DOHH2 (cell line): Measurements from ENCODE around the gene MEIOB.

Source experiments
- H3F3A ChIP-seq: fragments of 200-600 bp; sonication (generic), shearing (Covaris generic); 2 replicates; pipeline ENCODE4 v1.6.0; 2016; ENCODE audit warnings: antibody characterized with exemption, mild to moderate bottlenecking; ENCODE audit not compliant: control insufficient read depth, insufficient read depth
- H3K27ac ChIP-seq: fragments of 200-600 bp; sonication (generic); 2 replicates; pipeline ENCODE4 v1.5.1; 2014; ENCODE audit warnings: low read depth, mild to moderate bottlenecking, low read length, moderate library complexity
- H3K27me3 ChIP-seq: fragments of 200-600 bp; sonication (generic); 2 replicates; pipeline ENCODE4 v1.6.1; 2014; ENCODE audit warnings: mild to moderate bottlenecking, low read length, mixed read lengths; ENCODE audit not compliant: control insufficient read depth
- H3K36me3 ChIP-seq: fragments of 200-600 bp; sonication (generic); 2 replicates; pipeline ENCODE4 v1.6.1; 2014; ENCODE audit warnings: mild to moderate bottlenecking, low read length, moderate library complexity, mixed read lengths; ENCODE audit not compliant: control insufficient read depth
- H3K4me1 ChIP-seq: fragments of 200-600 bp; sonication (generic); 2 replicates; pipeline ENCODE4 v1.6.1; 2014; ENCODE audit warnings: mild to moderate bottlenecking, low read length, mixed read lengths; ENCODE audit not compliant: control insufficient read depth
- H3K4me2 ChIP-seq: fragments of 200-600 bp; sonication (generic); 2 replicates; pipeline ENCODE4 v1.6.0; 2014; ENCODE audit warnings: mild to moderate bottlenecking, low read length, moderate library complexity
- H3K4me3 ChIP-seq: fragments of 200-600 bp; sonication (generic); 2 replicates; pipeline ENCODE4 v1.5.1; 2014; ENCODE audit warnings: mild to moderate bottlenecking, low read length, mixed read lengths
- H3K79me2 ChIP-seq: fragments of 200-600 bp; sonication (generic); 2 replicates; pipeline ENCODE4 v1.6.1; 2014; ENCODE audit warnings: mild to moderate bottlenecking, low read length, mixed read lengths; ENCODE audit not compliant: control insufficient read depth
- H3K9me2 ChIP-seq: fragments of 200-600 bp; sonication (generic); replicated peaks from 2 replicates; pipeline ENCODE4 v1.6.1; 2014; ENCODE audit warnings: mild to moderate bottlenecking, low read length, mixed read lengths; ENCODE audit not compliant: control insufficient read depth
- H3K9me3 ChIP-seq: fragments of 200-600 bp; sonication (generic); 2 replicates; pipeline ENCODE4 v1.6.1; 2014; ENCODE audit warnings: antibody characterized with exemption, low read length, mixed read lengths; ENCODE audit not compliant: control insufficient read depth, insufficient read depth
- H4K20me1 ChIP-seq: fragments of 200-600 bp; sonication (generic); 2 replicates; pipeline ENCODE4 v1.6.0; 2014; ENCODE audit warnings: low read depth, mild to moderate bottlenecking, antibody characterized with exemption, low read length, moderate library complexity; ENCODE audit not compliant: control insufficient read depth, insufficient read depth
- CTCF ChIP-seq: fragments of 200-600 bp; sonication (generic); IDR thresholded peaks from one replicate; pipeline ENCODE4 v1.5.1; 2014; ENCODE audit warnings: antibody characterized with exemption, mild to moderate bottlenecking, low read depth, low read length; ENCODE audit not compliant: poor library complexity, severe bottlenecking
- EZH2phosphoT487 ChIP-seq: fragments of 200-600 bp; sonication (generic); IDR thresholded peaks from 2 replicates; pipeline ENCODE4 v1.6.1; 2017; ENCODE audit warnings: borderline replicate concordance, mild to moderate bottlenecking, antibody characterized with exemption, low read length, moderate library complexity, mixed read lengths

The MEIOB gene

GRCh38 chr16:1919327-1919998 is 47.5 kb upstream of the MEIOB start:
- Histone ChIP-seq H3K36me3 (no peaks in the 10 kb centered on the region), H4K20me1 (no peaks in the 10 kb centered on the region), H3K4me3 (no peak overlapping the region), H3K4me1 (no peaks in the 10 kb centered on the region), H3K9me3 (no peaks in the 10 kb centered on the region), H3K9me2 (no peaks in the 10 kb centered on the region), H3F3A (no peaks in the 10 kb centered on the region), H3K27ac (no peak overlapping the region), H3K27me3 (no peaks in the 10 kb centered on the region; the same call in 1 of the 2 replicates), H3K4me2 (no peak overlapping the region), H3K79me2 (no peaks in the 10 kb centered on the region)
- no peak for TF ChIP-seq EZH2phosphoT487

GRCh38 chr16:1918351-1919326 is 46.7 kb upstream of the MEIOB start, which contains the start of gene HS3ST6:
Gene HS3ST6, minus strand, starts transcription at chr16:1918415. Its CDS starts 92 bp downstream, at chr16:1918323.
- Histone ChIP-seq H3K4me3 (no peak within 1 kb of the TSS), H4K20me1 (no peaks in the 10 kb centered on the region), H3K79me2 (no peaks in the 10 kb centered on the region), H3K27me3 (no peaks in the 10 kb centered on the region; the same call in 1 of the 2 replicates), H3K4me2 (no peak within 1 kb of the TSS), H3K27ac (no peak within 1 kb of the TSS), H3K4me1 (no peaks in the 10 kb centered on the region), H3F3A (no peaks in the 10 kb centered on the region), H3K9me3 (no peaks in the 10 kb centered on the region), H3K9me2 (no peaks in the 10 kb centered on the region), H3K36me3 (no peaks in the 10 kb centered on the region)
- TF ChIP-seq CTCF (no peak), EZH2phosphoT487 (no peak)

GRCh38 chr16:1917665-1918350 is 45.8 kb upstream of the MEIOB start:
- H3K9me2 ChIP-seq = no peaks in the 10 kb centered on the region
- no peak overlapping the region for H3K4me3 ChIP-seq
- H3K27ac ChIP-seq = no peak overlapping the region
- H3K27me3 ChIP-seq = no peaks in the 10 kb centered on the region; the same call in 1 of the 2 replicates
- H3F3A ChIP-seq = no peaks in the 10 kb centered on the region
- H3K36me3 ChIP-seq = no peaks in the 10 kb centered on the region
- H3K4me2 ChIP-seq = no peak overlapping the region
- H3K9me3 ChIP-seq = no peaks in the 10 kb centered on the region
- H3K4me1 ChIP-seq = no peaks in the 10 kb centered on the region
- TF ChIP-seq CTCF = no peak
- H4K20me1 ChIP-seq = no peaks in the 10 kb centered on the region
- H3K79me2 ChIP-seq = no peaks in the 10 kb centered on the region
